Endothelial cell of umbilical vein (primary cell): ENCODE measurements around the gene VPS35. TPM values are rescaled to one million over a fixed set of nuclear protein-coding genes. Genes with fewer than 3 reads are reported as not detected.

Source experiments
- BruUV-seq: library from RNA; stranded (reverse); fragments of 400-500 nt; replicated peaks from 2 replicates; lab custom pipeline; 2021; lab: Mats Ljungman, UMichigan
- CTCF ChIA-PET: fragments of 300-600, 350-600 bp; sonication (Branson Sonifier 250); formaldehyde crosslinking; loops from one replicate; lab custom pipeline; 2021; ENCODE audit warnings: antibody characterized with exemption, inconsistent platforms; lab: Charles Lee
- POLR2A ChIA-PET: fragments of 300-600, 350-600 bp; sonication (Branson Sonifier 250); formaldehyde crosslinking; loops from one replicate; lab custom pipeline; 2021; ENCODE audit warnings: antibody characterized with exemption, inconsistent platforms; lab: Charles Lee
- DNase-seq: peaks from one replicate; pipeline ENCODE4 v3.0.0-alpha.2; 2011; ENCODE audit warnings: low read depth, low spot score
- FAIRE-seq: peaks from 2 replicates; lab custom pipeline; 2011; peaks lifted over from hg19 to GRCh38; lab: Jason Lieb, UNC
- H2AFZ ChIP-seq: 2 replicates; pipeline ENCODE4 v1.6.0; 2012; ENCODE audit warnings: low read depth, low read length, control low read depth, inconsistent platforms
- H3K27ac ChIP-seq: 2 replicates; pipeline ENCODE4 v1.5.1; 2011; ENCODE audit warnings: low read depth, mild to moderate bottlenecking, control low read depth, low read length, moderate library complexity; ENCODE audit not compliant: insufficient read depth
- H3K27me3 ChIP-seq, 2 experiments: 2 replicates each; pipeline versions ENCODE4 v1.6.0 to v1.6.1; 2011; ENCODE audit warnings: low read length in 2 of 2, mixed read lengths in 1 of 2; ENCODE audit not compliant: control insufficient read depth in 2 of 2, insufficient read depth in 2 of 2
- H3K36me3 ChIP-seq, 2 experiments: 2 replicates in 1 of 2; 3 replicates in 1 of 2; pipeline ENCODE4 v1.5.1; 2011; ENCODE audit warnings: low read length in 2 of 2, mild to moderate bottlenecking in 1 of 2, moderate library complexity in 1 of 2; ENCODE audit not compliant: control insufficient read depth in 2 of 2, insufficient read depth in 2 of 2; ENCODE audit errors: extremely low read depth in 1 of 2
- H3K4me1 ChIP-seq: 3 replicates; pipeline ENCODE4 v1.5.1; 2011; ENCODE audit warnings: mild to moderate bottlenecking, low read length; ENCODE audit not compliant: control insufficient read depth, insufficient read depth; ENCODE audit errors: extremely low read depth
- H3K4me2 ChIP-seq: 2 replicates; pipeline ENCODE4 v1.6.1; 2011; ENCODE audit warnings: low read length, control low read depth, mixed read lengths; ENCODE audit not compliant: insufficient read depth
- H3K4me3 ChIP-seq, 3 experiments: fragments of 200-600 bp in 1 of 3; sonication (generic), shearing (Covaris generic) in 1 of 3; replicated peaks in 1 of 3; 2 replicates each; pipeline ENCODE4 v1.5.1; 2011 to 2016; ENCODE audit warnings: control low read depth in 3 of 3, low read length in 3 of 3, mild to moderate bottlenecking in 2 of 3, inconsistent platforms in 1 of 3, low read depth in 1 of 3, moderate library complexity in 1 of 3; ENCODE audit not compliant: insufficient read depth in 1 of 3
- H3K79me2 ChIP-seq: 2 replicates; pipeline ENCODE4 v1.6.0; 2012; ENCODE audit warnings: low read length, inconsistent platforms; ENCODE audit not compliant: control insufficient read depth, insufficient read depth
- H3K9ac ChIP-seq: replicated peaks from 2 replicates; pipeline ENCODE3; 2011; ENCODE audit warnings: low read length, control low read depth; ENCODE audit not compliant: insufficient read depth; ENCODE audit errors: extremely low read depth
- H3K9me1 ChIP-seq: replicated peaks from 3 replicates; pipeline ENCODE4 v1.6.0; 2011; ENCODE audit warnings: mild to moderate bottlenecking, low read length; ENCODE audit not compliant: control insufficient read depth, insufficient read depth; ENCODE audit errors: extremely low read depth
- H3K9me3 ChIP-seq: replicated peaks from 2 replicates; pipeline ENCODE4 v1.5.1; 2012; ENCODE audit warnings: low read length, inconsistent platforms; ENCODE audit not compliant: control insufficient read depth, insufficient read depth
- H4K20me1 ChIP-seq: replicated peaks from 2 replicates; pipeline ENCODE3; 2011; ENCODE audit warnings: mild to moderate bottlenecking, low read length; ENCODE audit not compliant: control insufficient read depth, insufficient read depth; ENCODE audit errors: extremely low read depth
- CTCF ChIP-seq, 2 donors: IDR thresholded peaks; 1 replicate in 1 of 2; 2 replicates in 1 of 2; pipeline ENCODE4 v1.5.1; 2011; ENCODE audit warnings: low read length in 2 of 2, mild to moderate bottlenecking in 2 of 2, moderate library complexity in 2 of 2, control low read depth in 1 of 2, inconsistent platforms in 1 of 2, low read depth in 1 of 2; ENCODE audit not compliant: insufficient read depth in 1 of 2; ENCODE audit errors: extremely low read depth in 1 of 2
- FOS ChIP-seq: IDR thresholded peaks from 2 replicates; pipeline ENCODE4 v1.6.1; 2011; ENCODE audit warnings: mild to moderate bottlenecking, low read length, moderate library complexity, borderline replicate concordance; ENCODE audit not compliant: insufficient read depth
- JUN ChIP-seq: IDR thresholded peaks from 2 replicates; pipeline ENCODE4 v1.6.1; 2011; ENCODE audit warnings: borderline replicate concordance, low read depth; ENCODE audit not compliant: insufficient read length, insufficient read depth
- MAX ChIP-seq: IDR thresholded peaks from 2 replicates; pipeline ENCODE4 v1.6.1; 2011; ENCODE audit not compliant: insufficient read depth, insufficient read length
- POLR2AphosphoS5 ChIP-seq: IDR thresholded peaks from 2 replicates; pipeline ENCODE4 v1.6.1; 2012; ENCODE audit warnings: low read depth, mild to moderate bottlenecking, control low read depth, low read length, moderate library complexity; ENCODE audit not compliant: insufficient read depth
- dilution Hi-C: fragments of 300-500 bp; cut with MboI; formaldehyde crosslinking; loops from one replicate; pipeline ENCODE4 v1.15.0; 2019; ENCODE audit warnings: low sequenced_read_pairs; ENCODE audit not compliant: extremely low pct_ligation_motif_present
- intact Hi-C: fragments of 100-400 bp; cut with micrococcal nuclease; formaldehyde crosslinking; loops from one replicate; pipeline ENCODE4 v1.10.0; 2022
- polyA plus RNA-seq, 4 experiments: library from polyadenylated mRNA; depleted of rRNA in 3 of 4; stranded (reverse) in 3 of 4; unstranded in 1 of 4; fragments of >200 nt; gene quantifications; 2 replicates each; pipeline versions ENCODE4 v1.2.1 to v1.2.3, GENCODE V29; 2011 to 2012; ENCODE audit warnings: missing spikeins in 1 of 4
- total RNA-seq: library from RNA; stranded (reverse); gene quantifications from 2 replicates; pipeline ENCODE4 v1.2.3, GENCODE V29; 2021

The VPS35 gene
- total and polyA plus RNA-seq, 2 donors (not counting 3 experiments of a cell fraction or from before 2014, with no cell fraction given) = 19.7 to 102 TPM

- intact Hi-C loops = loop anchor here (2.0 to 5.0 kb wide), 5 partner anchors 67 to 455 kb away; partner anchors contain the start of genes DNAJA2, GPT2, NETO2 and SHCBP1
- Histone ChIP-seq H3K4me2 (peak overlapping the region; percentile 96), H3K36me3 (peaks cover 0 to 1% of the 10 kb centered on the region in 2 experiments), H3K9me1 (no peaks in the 10 kb centered on the region), H3K27me3 (no peaks in the 10 kb centered on the region), H3K4me1 (peaks cover 30% of the 10 kb centered on the region), H3K27ac (peak overlapping the region; percentile 30), H3K79me2 (peaks cover 73% of the 10 kb centered on the region), H2AFZ (peak overlapping the region; percentile 69), H3K4me3 (peak overlapping the region; percentile 66 to 96 (median 81)), H3K9ac (peak overlapping the region; percentile 79), H3K9me3 (no peaks in the 10 kb centered on the region), H4K20me1 (peaks cover 12% of the 10 kb centered on the region)
- CTCF ChIA-PET = no interaction called here
- FAIRE-seq (peak; percentile 67), DNase-seq (peak; percentile 48)
- TF ChIP-seq FOS (no peak), JUN (no peak), POLR2AphosphoS5 (no peak), CTCF (IDR thresholded peaks at IDR 0.05; ENCODE audit: extremely low read depth in 1 of 2, insufficient read depth in 1 of 2, low read depth in 1 of 2, low read length in 2 of 2) (no peak), MAX (no peak)
- POLR2A ChIA-PET = no interaction called here
- dilution Hi-C loops = no loop called here
- BruUV-seq = no TSS peak
Measured at GRCh38 chr16:46688101-46688653, 801 bp downstream of the VPS35 start.
